PC-3 (cell line): Measurements from ENCODE around the gene LIN7B.

Experiments used
- CTCF ChIP-seq: fragments of 300-600 bp; sonication (generic); conservative IDR thresholded peaks from 2 replicates; pipeline ENCODE4 v1.5.1; 2017; ENCODE audit warnings: antibody characterized with exemption, low read depth, mild to moderate bottlenecking, low read length
- EZH2 ChIP-seq: fragments of 300-600 bp; sonication (generic); IDR thresholded peaks from one replicate; pipeline ENCODE4 v1.6.1; 2017; ENCODE audit warnings: antibody characterized with exemption, mild to moderate bottlenecking, low read length; ENCODE audit not compliant: unreplicated experiment

GRCh38 chr19:49140951-49141350 is 26.8 kb downstream of the LIN7B start:
- TF ChIP-seq CTCF (no peak), EZH2 (no peak)
